IPS-NIHi7 (cell line): ENCODE measurements around the gene C1orf74.
A peak's percentile ranks its signal among the peaks of the same experiment; 100 is the strongest.

ENCODE experiments used
- DNase-seq: peaks from one replicate; pipeline ENCODE4 v3.0.0; 2012; ENCODE audit warnings: mixed read lengths; ENCODE audit errors: extremely low spot score

The C1orf74 gene

GRCh38 chr1:209747580-209748262, 36.6 kb downstream of the C1orf74 start:
- peak; percentile 98 for DNase-seq

- DNase-seq = no peak
Measured at GRCh38 chr1:209746451-209747165, 37.8 kb downstream of the C1orf74 start.

DNA sequence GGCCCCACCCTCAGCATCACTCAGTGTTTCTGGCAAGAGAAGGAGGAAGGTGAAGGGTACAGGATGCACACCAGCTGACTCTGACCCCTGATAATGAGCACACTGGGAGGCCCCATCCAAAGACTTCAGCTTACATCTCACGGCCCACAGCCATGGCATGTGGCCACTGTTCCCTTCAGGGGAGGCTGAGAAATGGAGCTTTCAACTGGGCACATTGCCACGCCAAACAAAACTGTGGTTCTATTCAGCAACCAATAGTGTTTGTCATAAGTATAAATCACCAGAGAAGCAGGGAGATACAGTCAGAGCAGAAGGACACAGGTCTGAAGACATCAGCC, 41.2 kb downstream of the C1orf74 start:
- no peak for DNase-seq

DNA sequence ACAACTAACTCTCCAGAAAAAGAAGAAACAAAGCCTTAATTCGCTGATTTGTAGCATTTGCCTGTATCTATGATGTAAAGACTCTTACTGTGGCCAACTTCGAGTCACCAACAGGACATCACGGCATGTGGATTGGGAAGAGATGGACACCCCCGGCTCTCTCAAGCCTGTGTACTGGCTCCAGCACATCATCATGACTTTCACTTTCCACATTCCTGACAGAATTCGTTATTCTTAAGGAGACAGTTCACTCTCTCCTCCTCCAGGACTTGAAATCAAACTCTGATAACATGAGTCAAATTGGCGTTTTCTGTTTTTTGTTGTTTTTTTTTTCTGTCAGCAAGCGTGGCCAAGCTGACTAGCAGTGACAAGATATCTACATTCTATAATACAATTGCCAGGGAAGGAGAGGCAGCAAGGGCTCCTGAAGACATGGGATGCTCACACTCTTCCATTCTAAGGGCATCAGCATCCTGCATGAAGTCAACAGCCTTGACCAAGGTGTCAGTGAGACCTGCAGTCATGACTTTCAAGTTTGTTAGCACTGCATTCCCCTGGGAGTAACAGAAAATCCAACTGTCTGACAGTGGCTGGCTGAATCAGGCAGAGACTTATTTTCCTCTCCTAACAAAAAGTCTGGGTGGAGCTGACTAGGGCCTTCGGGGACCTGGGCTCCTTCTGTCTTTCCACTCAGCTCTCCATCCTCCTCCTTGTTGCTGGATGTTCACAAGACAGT, 41.8 kb downstream of the C1orf74 start:
- no peak for DNase-seq

DNA sequence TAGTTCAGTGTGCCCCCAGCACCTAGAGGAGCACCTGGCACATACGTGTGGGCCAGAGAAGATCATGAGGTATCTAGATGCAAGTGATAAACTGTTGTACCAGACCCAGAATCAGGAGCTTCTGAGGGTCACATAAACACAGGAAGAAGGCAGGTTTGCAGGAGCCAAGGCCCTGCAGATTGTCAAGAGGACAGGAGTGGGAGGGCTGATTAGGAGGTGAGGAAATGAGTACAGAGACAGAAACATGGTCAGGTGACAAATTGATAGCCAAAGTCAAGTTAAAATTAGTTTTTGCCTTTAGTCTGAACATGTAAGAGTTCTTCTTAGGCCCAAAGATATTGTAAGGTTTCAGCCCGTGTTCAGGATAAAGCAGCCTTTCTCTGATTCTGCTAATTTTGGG, 42.5 kb downstream of the C1orf74 start:
- no peak for DNase-seq

- no peak for DNase-seq
Measured at GRCh38 chr1:209741193-209741592, 43.2 kb downstream of the C1orf74 start.

- no peak for DNase-seq
Measured at GRCh38 chr1:209738270-209738669, 46.1 kb downstream of the C1orf74 start.

DNA sequence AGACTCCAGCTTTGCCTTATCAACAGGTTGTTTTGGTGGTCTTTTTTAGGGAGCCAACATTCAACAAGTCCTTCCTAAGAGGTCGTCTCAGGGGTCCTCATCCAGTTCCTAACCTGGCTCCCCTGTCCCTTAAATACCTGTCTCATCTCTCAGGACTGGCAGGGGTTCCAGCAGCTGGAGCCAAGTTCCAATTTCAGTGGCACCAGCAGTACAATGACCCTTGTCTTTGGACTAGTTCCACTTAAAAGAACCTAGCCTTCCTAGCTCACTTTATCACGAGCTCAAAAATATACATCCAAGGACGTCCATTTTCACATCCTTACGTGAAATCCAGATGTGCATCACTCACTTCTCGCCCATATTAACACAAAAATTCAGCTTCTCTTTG, 47.2 kb downstream of the C1orf74 start:
- no peak for DNase-seq

- DNase-seq = no peak
Measured at GRCh38 chr1:209736490-209737117, 47.8 kb downstream of the C1orf74 start.

GRCh38 chr1:209733409-209734192, 50.8 kb downstream of the C1orf74 start:
- no peak for DNase-seq

DNA sequence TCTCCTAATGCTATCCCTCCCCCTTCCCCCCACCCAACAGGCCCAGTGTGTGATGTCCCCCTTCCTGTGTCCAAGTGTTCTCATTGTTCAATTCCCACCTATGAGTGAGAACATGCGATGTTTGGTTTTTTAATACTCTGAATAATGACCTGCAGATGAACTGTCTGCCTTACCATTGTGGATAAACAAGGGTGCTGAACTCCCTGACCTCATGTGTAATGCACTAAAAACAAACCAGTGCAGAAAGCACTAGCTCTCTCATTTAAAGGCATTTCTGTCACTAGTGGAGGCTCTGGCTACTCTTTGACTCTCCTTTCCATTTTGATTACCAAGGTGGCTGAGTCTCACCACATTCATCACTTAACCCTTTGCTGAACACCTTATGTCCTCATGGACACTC, 51.6 kb downstream of the C1orf74 start:
- DNase-seq = no peak

DNA sequence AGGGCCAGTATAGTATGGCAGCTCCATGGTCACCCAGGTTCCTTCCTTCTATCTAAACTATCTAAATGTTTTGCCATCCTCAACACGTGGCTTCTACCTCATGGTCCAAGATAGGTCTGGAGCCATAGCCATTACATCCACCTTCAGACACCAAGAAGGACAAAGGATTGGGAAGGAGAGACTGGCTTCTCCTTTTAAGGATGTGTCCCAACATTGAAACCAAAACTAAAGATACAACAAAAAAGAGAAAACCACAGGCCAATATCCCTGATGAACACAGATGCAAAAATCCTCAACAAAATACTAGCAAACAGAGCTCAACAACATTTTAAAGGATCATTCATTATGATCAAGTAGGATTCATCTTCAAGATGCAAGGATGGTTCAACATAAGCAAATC, 54.9 kb downstream of the C1orf74 start:
- no peak for DNase-seq
